Measurements from ENCODE around the gene SCNN1G. TPM values are rescaled to one million over a fixed set of nuclear protein-coding genes. Genes with fewer than 3 reads are reported as not detected.

The SCNN1G gene
- total and polyA plus RNA-seq, 2 of the 13 experiments (the other 11 are each of a cell fraction or from before 2014, with no cell fraction given): not detected

DNA sequence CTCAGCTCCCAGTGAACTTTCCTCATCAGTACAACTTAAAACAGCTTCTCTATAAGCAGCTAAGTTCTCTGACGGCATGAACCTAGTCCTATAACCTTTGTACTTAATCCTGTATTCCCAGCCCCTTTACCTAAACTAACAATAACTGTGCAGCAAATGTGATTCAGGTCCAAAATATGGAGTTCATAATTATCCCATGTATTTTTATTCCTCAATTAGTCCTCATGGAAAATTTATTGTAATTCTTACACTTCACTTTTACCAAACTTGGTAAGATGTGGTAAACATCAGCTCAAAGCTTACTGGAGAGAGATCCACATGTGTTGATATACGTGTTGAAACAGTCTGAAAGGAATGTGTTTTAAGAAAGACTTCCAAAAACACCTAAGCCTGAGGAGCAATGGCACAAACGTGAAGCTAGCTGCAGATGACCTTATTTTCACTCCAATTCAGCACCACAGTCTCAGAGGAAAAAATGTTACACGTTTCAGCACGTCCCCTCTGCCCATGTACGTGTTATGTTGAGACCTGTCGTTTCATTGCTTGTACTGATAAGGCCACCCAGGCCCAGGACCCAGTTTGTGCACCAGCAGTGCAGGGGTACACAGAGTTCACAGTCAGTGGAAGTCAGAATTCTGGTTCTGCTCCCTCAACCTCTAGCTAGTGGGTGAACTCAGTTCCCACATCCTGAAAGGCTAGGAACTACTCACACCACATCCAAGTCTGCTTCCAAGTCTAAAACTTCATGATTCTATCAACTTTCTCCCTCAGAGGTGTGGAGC is 40.4 kb upstream of the SCNN1G start (continued):
- no peak for TF ChIP-seq ZNF550 (CRISPR knock-in tag; IDR thresholded peaks at IDR 0.05; ENCODE audit: borderline replicate concordance)
- no peak for TF ChIP-seq MBD4 (IDR thresholded peaks at IDR 0.05; ENCODE audit: borderline replicate concordance, low read length)
- TF ChIP-seq, protein P1, sequence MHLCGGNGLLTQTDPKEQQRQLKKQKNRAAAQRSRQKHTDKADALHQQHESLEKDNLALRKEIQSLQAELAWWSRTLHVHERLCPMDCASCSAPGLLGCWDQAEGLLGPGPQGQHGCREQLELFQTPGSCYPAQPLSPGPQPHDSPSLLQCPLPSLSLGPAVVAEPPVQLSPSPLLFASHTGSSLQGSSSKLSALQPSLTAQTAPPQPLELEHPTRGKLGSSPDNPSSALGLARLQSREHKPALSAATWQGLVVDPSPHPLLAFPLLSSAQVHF (CRISPR knock-in tag; IDR thresholded peaks at IDR 0.05): no peak
- no peak for TF ChIP-seq KLF15 (CRISPR knock-in tag; IDR thresholded peaks at IDR 0.05; ENCODE audit: borderline replicate concordance)
- no peak for TF ChIP-seq CBX2 (IDR thresholded peaks at IDR 0.05; ENCODE audit: low read depth, low read length)
- TF ChIP-seq CBX2 (CRISPR knock-in tag; IDR thresholded peaks at IDR 0.05; ENCODE audit: low read depth): no peak
- no peak for TF ChIP-seq ZFP36 (IDR thresholded peaks at IDR 0.05; ENCODE audit: borderline replicate concordance, low read depth, low read length, partially characterized antibody)
- TF ChIP-seq BRD4 (CRISPR knock-in tag; IDR thresholded peaks at IDR 0.05): no peak
- TF ChIP-seq HIVEP1 (CRISPR knock-in tag; IDR thresholded peaks at IDR 0.05): no peak
- TF ChIP-seq ZNF160 (CRISPR knock-in tag; IDR thresholded peaks at IDR 0.05): no peak
- TF ChIP-seq HMG20A (CRISPR knock-in tag; IDR thresholded peaks at IDR 0.05; ENCODE audit: borderline replicate concordance): peak; percentile 45; the same call in 1 of the 2 replicates
- TF ChIP-seq, protein P2, sequence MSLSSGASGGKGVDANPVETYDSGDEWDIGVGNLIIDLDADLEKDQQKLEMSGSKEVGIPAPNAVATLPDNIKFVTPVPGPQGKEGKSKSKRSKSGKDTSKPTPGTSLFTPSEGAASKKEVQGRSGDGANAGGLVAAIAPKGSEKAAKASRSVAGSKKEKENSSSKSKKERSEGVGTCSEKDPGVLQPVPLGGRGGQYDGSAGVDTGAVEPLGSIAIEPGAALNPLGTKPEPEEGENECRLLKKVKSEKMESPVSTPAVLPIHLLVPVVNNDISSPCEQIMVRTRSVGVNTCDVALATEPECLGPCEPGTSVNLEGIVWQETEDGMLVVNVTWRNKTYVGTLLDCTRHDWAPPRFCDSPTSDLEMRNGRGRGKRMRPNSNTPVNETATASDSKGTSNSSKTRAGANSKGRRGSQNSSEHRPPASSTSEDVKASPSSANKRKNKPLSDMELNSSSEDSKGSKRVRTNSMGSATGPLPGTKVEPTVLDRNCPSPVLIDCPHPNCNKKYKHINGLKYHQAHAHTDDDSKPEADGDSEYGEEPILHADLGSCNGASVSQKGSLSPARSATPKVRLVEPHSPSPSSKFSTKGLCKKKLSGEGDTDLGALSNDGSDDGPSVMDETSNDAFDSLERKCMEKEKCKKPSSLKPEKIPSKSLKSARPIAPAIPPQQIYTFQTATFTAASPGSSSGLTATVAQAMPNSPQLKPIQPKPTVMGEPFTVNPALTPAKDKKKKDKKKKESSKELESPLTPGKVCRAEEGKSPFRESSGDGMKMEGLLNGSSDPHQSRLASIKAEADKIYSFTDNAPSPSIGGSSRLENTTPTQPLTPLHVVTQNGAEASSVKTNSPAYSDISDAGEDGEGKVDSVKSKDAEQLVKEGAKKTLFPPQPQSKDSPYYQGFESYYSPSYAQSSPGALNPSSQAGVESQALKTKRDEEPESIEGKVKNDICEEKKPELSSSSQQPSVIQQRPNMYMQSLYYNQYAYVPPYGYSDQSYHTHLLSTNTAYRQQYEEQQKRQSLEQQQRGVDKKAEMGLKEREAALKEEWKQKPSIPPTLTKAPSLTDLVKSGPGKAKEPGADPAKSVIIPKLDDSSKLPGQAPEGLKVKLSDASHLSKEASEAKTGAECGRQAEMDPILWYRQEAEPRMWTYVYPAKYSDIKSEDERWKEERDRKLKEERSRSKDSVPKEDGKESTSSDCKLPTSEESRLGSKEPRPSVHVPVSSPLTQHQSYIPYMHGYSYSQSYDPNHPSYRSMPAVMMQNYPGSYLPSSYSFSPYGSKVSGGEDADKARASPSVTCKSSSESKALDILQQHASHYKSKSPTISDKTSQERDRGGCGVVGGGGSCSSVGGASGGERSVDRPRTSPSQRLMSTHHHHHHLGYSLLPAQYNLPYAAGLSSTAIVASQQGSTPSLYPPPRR (CRISPR knock-in tag; IDR thresholded peaks at IDR 0.05; ENCODE audit: borderline replicate concordance): peak; percentile 67
- no peak for TF ChIP-seq TEAD2 (CRISPR knock-in tag; IDR thresholded peaks at IDR 0.05)
- TF ChIP-seq SMYD3 (CRISPR knock-in tag; IDR thresholded peaks at IDR 0.05): peak; percentile 73; the same call in 1 of the 2 replicates
- TF ChIP-seq ESRRA (CRISPR knock-in tag; IDR thresholded peaks at IDR 0.05; ENCODE audit: low read depth): peak; percentile 51; the same call in 1 of the 2 replicates
- peak; percentile 35; the same call in 1 of the 2 replicates for TF ChIP-seq SP4 (CRISPR knock-in tag; IDR thresholded peaks at IDR 0.05)
- no peak for TF ChIP-seq FOXK1 (CRISPR knock-in tag; IDR thresholded peaks at IDR 0.05; ENCODE audit: borderline replicate concordance, low read depth)
- TF ChIP-seq ZBTB44 (CRISPR knock-in tag; IDR thresholded peaks at IDR 0.05): no peak
- no peak for TF ChIP-seq MTA1 (CRISPR knock-in tag; IDR thresholded peaks at IDR 0.05; ENCODE audit: borderline replicate concordance)
- TF ChIP-seq FOXA1 (IDR thresholded peaks at IDR 0.05): no peak
- TF ChIP-seq FOXA1 (CRISPR knock-in tag; IDR thresholded peaks at IDR 0.05): peak; percentile 22
- TF ChIP-seq KDM3A (CRISPR knock-in tag; IDR thresholded peaks at IDR 0.05; ENCODE audit: low read depth): no peak
- TF ChIP-seq DNMT3B (CRISPR knock-in tag; conservative IDR thresholded peaks at IDR 0.05): no peak
- peak; percentile 39 for TF ChIP-seq THAP11 (CRISPR knock-in tag; IDR thresholded peaks at IDR 0.05)
- no peak for TF ChIP-seq ZNF816 (CRISPR knock-in tag; IDR thresholded peaks at IDR 0.05; ENCODE audit: borderline replicate concordance)

All from HepG2 (cell line).